Measurements from ENCODE around the gene SETD7.

DNA sequence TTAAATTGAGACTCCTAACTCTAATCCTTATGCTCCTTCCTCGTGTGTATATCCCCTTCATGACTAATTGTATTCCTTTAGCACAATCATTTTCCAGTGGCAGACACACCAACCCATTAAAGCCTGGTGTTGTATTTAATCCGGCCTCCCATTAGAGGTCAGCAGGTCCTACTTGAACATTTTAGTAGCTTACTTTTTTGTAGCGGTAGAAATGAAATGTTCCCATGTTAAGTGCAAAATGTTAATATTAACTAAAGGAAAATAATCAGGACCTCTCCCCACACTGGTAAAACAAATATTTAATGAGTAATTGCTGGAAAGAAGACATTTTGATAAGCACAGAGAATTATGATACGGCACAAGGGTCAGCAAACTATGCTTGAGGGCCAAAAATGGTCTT lies 98.7 kb downstream of the SETD7 start:
- TF ChIP-seq, protein P1, sequence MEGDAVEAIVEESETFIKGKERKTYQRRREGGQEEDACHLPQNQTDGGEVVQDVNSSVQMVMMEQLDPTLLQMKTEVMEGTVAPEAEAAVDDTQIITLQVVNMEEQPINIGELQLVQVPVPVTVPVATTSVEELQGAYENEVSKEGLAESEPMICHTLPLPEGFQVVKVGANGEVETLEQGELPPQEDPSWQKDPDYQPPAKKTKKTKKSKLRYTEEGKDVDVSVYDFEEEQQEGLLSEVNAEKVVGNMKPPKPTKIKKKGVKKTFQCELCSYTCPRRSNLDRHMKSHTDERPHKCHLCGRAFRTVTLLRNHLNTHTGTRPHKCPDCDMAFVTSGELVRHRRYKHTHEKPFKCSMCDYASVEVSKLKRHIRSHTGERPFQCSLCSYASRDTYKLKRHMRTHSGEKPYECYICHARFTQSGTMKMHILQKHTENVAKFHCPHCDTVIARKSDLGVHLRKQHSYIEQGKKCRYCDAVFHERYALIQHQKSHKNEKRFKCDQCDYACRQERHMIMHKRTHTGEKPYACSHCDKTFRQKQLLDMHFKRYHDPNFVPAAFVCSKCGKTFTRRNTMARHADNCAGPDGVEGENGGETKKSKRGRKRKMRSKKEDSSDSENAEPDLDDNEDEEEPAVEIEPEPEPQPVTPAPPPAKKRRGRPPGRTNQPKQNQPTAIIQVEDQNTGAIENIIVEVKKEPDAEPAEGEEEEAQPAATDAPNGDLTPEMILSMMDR (conservative IDR thresholded peaks at IDR 0.05) = no peak
- TF ChIP-seq ZFX (IDR thresholded peaks at IDR 0.05) = no peak

Data from C4-2B (cell line).